KOPT-K1 (cell line): ENCODE measurements around the gene NGEF.

Source experiments
- H3K27ac ChIP-seq: fragments of 200-600 bp; sonication (generic); 2 replicates; pipeline ENCODE4 v1.5.1; 2016; ENCODE audit warnings: antibody characterized with exemption, mild to moderate bottlenecking, low read depth, low read length; ENCODE audit not compliant: poor library complexity, severe bottlenecking
- H3K36me3 ChIP-seq: fragments of 200-600 bp; sonication (generic); 2 replicates; pipeline ENCODE4 v1.5.1; 2017; ENCODE audit warnings: antibody characterized with exemption, mild to moderate bottlenecking, low read length, moderate library complexity; ENCODE audit not compliant: insufficient read depth
- H3K9me3 ChIP-seq: fragments of 200-600 bp; sonication (generic); 2 replicates; pipeline ENCODE4 v1.5.1; 2017; ENCODE audit warnings: antibody characterized with exemption, low read length, mild to moderate bottlenecking; ENCODE audit not compliant: insufficient read depth, poor library complexity, severe bottlenecking

Gene NGEF

DNA sequence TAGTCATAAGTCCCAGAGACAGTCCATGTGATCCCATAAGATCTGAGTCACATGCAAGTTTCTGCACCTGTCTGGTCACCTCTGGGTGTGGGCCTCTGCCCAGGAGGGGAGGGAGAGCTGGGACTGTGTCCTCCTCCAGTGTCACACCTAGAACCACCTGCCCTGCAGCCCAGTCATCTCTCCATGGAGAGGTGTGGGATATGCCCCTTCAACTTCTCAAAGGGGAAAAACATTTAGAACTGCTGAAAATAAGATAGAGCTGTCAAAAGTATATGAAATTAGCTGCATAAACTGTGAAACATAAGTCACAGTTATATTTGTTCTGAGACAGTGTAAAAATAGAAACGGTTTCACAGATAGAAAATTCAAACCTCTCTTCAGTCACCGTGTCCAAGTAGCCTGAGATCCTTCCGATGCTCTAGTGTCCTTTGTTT lies 55.4 kb downstream of the NGEF start:
- H3K9me3 ChIP-seq = peaks cover 9% of the 10 kb centered on the region
- H3K36me3 ChIP-seq = no peaks in the 10 kb centered on the region
- no peak overlapping the region for H3K27ac ChIP-seq

DNA sequence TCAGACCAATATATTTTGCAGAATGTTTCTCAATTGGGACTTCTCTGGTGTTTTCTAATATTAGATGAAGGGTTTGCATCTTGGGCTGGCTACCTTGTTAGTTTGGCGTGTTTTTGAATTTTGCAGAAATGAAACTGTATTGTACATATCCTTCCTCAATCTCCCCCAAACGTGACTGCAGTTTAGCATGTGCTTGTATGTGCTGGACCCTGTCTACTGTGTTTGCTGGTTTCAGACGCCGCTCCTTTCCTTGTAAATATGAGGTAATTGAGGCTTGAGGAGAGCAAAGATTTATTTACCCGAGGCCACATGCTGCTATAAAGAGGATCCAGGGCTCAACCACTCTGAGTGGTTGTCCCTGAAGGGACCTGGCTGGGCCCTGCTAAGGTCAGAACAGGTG lies 57.2 kb downstream of the NGEF start:
- no peaks in the 10 kb centered on the region for H3K36me3 ChIP-seq
- no peak overlapping the region for H3K27ac ChIP-seq
- H3K9me3 ChIP-seq = no peaks in the 10 kb centered on the region

DNA sequence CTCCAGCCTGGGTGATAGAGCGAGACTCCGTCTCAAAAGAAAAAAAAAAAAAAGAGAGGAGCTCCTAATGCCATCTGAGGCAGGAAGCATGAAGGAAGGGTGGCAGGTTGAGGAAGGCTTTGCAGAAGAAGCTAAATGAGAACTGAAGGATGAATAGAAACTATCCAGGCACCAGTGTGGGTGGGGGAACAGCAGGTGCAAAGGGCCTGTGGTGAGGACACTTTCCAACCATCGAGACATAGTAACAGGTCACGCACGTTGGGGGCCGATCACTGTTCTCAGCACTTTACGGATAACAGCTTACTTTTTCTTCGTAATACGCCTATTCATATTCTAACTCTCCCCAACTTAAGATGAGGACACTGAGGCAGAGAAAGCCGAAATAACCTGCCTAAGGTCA lies 58.4 kb downstream of the NGEF start:
- Histone ChIP-seq H3K27ac (no peak overlapping the region), H3K9me3 (no peaks in the 10 kb centered on the region), H3K36me3 (no peaks in the 10 kb centered on the region)

DNA sequence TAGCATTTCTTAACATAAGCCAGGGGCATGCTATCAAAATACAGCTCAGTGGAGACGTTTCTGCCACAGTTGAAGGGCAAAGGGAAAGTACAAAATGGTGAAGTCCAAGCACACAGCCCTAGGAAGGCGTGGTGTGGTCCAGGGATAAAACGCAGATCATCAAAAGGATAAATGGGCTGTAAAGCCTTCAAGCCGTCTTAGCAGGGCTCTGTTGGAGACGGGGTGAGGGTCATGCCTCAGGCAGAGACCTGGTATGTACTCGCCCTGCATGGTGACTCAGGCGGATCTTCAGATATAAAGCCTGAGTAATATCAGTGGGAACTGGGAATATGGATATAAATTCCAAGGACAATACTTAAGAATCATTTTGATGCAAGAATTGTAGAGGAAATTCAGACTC lies 61.2 kb downstream of the NGEF start:
- H3K36me3 ChIP-seq = no peaks in the 10 kb centered on the region
- no peak overlapping the region for H3K27ac ChIP-seq
- no peaks in the 10 kb centered on the region for H3K9me3 ChIP-seq

DNA sequence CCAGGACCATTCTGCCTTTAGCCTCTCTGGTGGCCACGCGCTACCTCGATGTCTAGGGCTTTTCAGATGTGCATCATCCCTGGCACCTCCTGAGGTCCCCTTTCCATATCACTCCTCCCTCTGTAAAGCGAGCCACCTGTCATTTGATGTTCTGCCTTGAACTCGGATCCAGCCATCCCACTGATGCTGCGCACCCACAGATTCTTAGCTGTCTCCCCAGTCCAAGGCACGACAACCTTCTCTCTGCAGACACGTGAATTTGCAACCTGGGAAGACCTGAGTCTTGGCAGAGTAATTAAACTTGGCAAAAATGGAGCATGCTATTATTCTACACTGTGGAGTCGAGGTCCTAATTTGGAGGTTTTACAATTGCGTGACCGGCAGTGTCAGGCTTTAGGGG lies 61.9 kb downstream of the NGEF start:
- Histone ChIP-seq H3K36me3 (no peaks in the 10 kb centered on the region), H3K27ac (no peak overlapping the region), H3K9me3 (no peaks in the 10 kb centered on the region)

DNA sequence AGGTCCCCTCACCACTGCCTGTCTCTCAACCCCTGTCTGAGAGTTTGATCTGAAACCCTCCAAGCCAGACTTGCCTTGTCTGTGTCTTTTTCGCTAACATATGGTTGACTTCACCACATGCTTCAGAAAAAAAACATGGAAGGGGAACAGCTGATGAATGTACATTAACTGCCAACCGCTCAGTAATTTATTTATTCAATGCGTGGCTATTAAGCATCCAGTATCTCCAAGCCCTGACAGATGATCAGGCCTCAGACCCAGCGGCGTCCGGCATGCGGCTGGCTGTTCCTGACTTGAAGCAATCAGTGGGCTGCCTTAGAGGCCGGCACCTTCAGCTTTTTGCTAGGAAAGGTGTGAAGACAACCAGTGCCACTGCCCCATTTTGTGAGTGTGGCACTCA lies 62.3 kb downstream of the NGEF start:
- Histone ChIP-seq H3K27ac (no peak overlapping the region), H3K36me3 (no peaks in the 10 kb centered on the region), H3K9me3 (no peaks in the 10 kb centered on the region)

DNA sequence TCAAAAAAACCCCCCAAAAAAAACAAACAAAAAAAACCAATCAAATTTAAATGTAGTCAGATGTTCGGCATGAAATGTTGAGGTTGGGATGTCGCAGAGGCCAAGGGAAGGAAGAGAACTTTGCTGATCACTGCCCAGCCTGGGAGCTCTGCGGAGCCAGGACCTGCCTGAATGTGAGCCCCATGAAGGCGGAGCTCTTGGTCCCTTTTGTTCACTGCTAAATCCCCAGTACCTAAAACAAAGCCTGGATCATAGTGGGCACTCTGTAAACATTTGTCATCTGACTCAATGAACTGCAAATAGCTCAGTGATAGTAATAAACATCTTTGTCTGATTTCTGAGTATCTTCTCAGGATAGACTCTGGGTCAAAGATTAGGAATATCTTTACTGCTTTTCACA lies 64.0 kb downstream of the NGEF start:
- no peaks in the 10 kb centered on the region for H3K9me3 ChIP-seq
- H3K36me3 ChIP-seq = no peaks in the 10 kb centered on the region
- no peak overlapping the region for H3K27ac ChIP-seq

DNA sequence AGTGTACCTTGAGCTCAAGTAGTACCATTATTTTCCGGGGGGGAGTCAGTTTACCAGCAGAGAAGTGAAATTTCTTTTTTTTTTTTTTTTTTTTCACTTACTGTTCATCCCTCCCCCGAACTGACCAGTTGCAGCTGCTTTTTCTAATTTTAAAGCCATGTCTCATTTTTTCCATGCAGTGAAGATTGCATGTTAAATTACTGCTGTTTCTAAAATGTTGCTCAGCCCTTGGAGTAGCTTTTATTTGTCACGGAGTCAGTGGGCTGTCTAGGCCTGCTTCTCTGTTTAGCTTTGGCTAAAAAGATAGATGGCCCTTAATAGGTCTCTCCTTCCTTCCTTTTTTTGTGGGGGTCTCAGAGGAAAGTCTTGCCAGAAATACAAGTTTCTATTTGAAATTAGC lies 70.2 kb downstream of the NGEF start:
- H3K9me3 ChIP-seq = peaks cover 7% of the 10 kb centered on the region
- H3K36me3 ChIP-seq = no peaks in the 10 kb centered on the region
- H3K27ac ChIP-seq = no peak overlapping the region

DNA sequence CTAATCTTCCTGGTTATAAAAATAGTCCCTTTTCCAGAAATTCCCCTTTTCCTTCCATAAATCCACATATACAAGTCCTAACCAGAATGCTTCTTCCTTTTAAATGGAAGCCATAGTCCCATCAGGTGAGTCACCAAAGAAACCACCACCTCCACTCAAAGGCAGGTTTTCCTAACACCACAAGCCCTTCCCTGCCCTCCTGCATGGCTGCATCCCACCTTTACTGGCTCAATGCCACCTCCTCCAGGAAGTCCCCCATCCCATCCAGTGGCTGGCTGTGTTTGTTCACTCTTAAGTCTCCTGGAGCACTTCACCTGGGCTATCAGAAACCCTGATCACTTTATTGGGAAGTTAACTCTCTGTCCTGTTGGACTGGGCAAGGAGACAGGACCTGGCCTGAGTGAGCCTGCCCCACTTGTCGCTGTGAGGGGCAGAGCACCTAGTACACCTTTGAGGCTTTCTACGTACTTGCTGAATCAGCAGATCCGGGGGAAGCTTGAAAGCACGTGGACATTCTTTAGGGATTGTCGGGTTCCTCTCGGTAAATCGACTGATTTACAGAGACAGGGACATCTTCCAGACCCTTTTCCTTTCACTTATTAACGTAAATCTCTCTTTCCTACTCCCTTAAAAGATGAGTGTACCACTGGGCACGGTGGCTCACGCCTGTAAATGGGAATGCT lies 71.0 kb downstream of the NGEF start:
- Histone ChIP-seq H3K36me3 (no peaks in the 10 kb centered on the region), H3K9me3 (peaks cover 7% of the 10 kb centered on the region), H3K27ac (no peak overlapping the region)

DNA sequence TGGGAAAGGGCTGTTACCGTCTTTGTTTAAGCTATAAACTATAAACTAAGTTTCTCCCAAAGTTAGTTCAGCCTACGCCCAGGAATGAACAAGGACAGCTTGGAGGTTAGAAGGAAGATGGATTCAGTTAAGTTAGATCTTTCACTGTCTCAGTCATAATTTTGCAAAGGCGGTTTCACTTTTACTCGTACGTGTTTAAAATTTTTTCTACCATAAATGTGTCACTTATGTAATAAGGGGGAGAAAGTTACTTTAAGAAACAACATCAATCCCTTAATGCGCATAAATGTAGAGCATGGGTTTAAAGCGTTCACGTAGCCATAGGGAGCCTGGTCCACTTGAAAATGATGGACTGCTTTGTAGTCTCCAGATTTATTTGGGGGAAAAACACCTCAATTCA lies 71.7 kb downstream of the NGEF start:
- H3K27ac ChIP-seq = no peak overlapping the region

DNA sequence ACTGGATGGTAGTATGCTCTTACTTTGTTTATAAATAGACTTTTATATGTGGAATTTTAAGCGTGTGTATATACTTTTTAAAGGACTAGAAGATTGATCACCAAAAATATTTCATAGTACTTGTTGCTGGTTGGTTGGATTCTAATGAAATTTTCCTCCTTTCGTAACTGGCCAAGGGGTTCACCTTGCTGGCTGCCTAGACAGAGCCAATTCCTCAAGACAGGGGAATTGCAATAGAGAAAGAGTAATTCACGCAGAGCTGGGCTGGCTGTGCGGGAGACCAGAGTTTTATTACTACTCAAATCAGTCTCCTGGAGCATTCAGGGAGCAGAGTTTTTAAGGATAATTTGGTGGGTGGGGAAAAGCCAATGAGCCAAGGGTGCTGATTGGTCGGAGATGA lies 72.3 kb downstream of the NGEF start:
- Histone ChIP-seq H3K27ac (no peak overlapping the region), H3K36me3 (no peaks in the 10 kb centered on the region), H3K9me3 (peaks cover 7% of the 10 kb centered on the region)

More for the DNA sequence above, 71.7 kb downstream of the NGEF start:
- Histone ChIP-seq H3K9me3 (peaks cover 7% of the 10 kb centered on the region), H3K36me3 (no peaks in the 10 kb centered on the region)

DNA sequence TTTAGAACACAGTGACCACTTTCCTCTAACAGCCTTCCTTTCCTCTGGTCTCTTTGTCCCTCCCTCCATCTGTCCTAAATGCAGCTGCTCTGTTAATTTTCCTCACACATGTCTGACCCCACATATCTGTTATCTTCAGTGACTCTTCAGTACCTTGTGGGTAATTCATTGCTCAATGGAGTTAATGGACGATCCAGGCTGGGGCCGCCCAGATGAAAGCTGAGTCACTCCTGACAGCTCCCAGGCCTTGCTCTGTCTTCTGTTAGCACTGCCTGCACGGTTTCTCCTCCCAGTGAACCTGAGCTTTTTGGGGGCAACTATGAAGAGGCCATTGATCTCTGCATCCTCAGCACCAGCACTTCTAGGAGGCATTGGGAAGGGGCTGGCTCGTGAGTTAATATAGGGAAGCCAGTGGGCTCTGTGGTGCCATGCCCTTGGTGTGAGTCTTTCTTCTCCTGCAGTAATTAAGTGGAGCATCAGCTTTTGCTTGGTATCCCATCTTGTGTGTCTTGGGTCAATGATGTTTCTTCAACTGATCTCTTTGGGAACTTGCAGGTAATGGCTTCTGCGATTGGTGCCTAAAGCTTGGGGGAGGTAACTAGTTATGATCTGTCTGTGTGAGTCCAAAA lies 75.7 kb downstream of the NGEF start:
- Histone ChIP-seq H3K27ac (no peak overlapping the region), H3K36me3 (no peaks in the 10 kb centered on the region), H3K9me3 (peaks cover 7% of the 10 kb centered on the region)

DNA sequence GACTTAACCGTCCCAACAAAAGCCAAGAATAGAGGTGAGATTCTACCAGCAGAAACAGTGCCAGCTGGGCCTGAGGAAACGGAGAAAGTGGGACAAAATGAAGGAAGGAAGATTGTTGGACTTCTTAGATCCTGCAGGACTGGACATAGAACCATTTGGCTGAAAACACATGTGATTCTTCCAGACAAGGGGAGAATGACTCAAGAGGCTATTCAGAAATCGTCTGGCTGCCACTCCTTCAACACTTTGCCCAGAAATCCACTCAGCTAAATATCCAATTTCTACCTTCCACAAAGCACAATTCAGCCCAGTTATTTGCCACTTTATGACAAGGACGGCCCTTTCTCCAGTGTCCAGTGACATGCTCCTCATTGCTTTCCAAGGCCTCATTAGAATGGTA lies 81.4 kb downstream of the NGEF start:
- H3K27ac ChIP-seq = no peak overlapping the region
- peaks cover 3% of the 10 kb centered on the region for H3K9me3 ChIP-seq
- H3K36me3 ChIP-seq = no peaks in the 10 kb centered on the region

DNA sequence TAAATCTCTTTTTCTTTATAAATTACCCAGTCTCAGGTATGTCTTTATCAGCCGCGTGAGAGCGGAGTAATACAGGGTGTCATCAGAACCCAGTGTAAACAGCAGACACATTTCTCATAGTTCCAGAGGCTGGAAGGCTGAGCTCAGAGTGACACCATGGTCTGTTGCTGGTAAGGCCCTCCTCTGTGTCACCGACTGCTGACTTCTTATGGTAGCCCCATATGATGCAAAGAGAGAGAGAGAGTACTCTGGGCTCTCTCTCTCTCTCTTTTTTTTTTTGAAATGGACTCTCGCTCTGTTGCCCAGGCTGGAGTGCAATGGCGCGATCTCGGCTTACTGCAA lies 83.0 kb downstream of the NGEF start:
- no peaks in the 10 kb centered on the region for H3K36me3 ChIP-seq
- no peak overlapping the region for H3K27ac ChIP-seq
- peaks cover 3% of the 10 kb centered on the region for H3K9me3 ChIP-seq

DNA sequence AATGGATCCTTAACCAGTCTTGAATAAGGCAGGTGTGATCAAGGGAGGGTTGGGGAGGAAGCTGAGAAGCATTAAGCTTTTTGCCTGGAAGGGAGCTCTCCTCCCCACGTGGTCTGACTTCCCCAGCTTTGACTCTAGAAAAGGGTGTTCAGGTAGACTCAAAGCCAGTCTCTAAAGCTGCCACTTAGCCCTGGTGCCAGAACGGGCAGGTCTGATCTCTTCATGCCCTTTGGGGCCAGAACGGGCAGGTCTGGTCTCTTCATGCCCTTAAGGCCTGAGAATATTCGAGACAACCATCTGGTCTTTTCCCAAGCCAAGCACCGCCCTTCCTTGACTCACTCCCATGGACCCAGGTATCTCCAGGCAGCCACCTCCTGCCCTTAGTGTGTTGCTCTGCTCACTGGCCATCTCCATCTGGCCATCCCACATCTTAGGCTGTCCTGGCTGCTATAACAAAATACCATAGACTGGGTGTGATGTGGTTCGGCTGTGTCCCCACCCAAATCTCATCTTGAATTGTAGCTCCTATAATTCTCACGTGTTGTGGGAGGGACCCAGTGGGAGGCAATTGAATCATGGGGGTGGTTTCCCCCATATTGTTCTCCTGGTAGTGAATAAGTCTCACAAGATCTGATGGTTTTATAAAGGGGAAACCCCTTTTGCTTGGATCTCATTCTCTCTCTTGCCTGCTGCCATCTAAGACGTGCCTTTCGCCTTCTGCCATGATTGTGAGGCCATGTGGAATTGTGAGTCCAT lies 83.6 kb downstream of the NGEF start:
- Histone ChIP-seq H3K9me3 (peaks cover 3% of the 10 kb centered on the region), H3K36me3 (no peaks in the 10 kb centered on the region), H3K27ac (no peak overlapping the region)
